ENCODE results near the gene LRMDA. TPM values are rescaled to one million over a fixed set of nuclear protein-coding genes. Genes with fewer than 3 reads are reported as not detected.

LRMDA gene
- total and polyA plus RNA-seq, 2 donors (not counting 3 experiments of a cell fraction or from before 2014, with no cell fraction given), result 9.7 to 18.0 TPM

DNA sequence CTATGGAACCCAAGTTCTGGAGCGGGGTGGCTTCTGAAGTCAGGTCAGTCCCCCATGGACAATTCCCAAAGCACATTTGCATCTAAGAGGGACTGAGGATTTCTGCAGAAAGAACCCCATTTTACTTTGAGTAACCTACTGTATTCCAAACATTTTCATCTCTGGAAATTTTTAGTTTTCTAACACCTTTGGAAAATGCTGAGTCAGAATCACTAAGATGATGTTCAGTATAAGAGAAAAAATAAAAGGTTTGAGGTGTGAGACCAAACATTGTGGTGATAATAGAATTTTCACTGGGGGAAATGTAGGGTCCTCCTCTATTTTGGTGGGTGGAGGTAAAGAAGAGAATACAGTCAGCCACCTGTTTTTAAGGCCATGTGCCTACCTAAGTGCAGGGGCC, 227.1 kb downstream of the LRMDA start:
- H3K79me2 ChIP-seq (ENCODE audit: control insufficient read depth, insufficient read depth, low read length), result no peaks in the 10 kb centered on the region
- dilution Hi-C loops (cut with MboI; ENCODE audit: extremely low pct_ligation_motif_present, low sequenced_read_pairs), result no loop called here
- TF ChIP-seq POLR2A (IDR thresholded peaks at IDR 0.05; ENCODE audit: low read depth, low read length) (no peak), FOS (IDR thresholded peaks at IDR 0.05; ENCODE audit: borderline replicate concordance, insufficient read depth, low read length) (no peak), GATA2 (IDR thresholded peaks at IDR 0.05; ENCODE audit: insufficient read depth, insufficient read length, low read depth, low read length) (no peak), POLR2AphosphoS5 (IDR thresholded peaks at IDR 0.05; ENCODE audit: insufficient read depth, low read depth, low read length) (no peak), MYC (IDR thresholded peaks at IDR 0.05; ENCODE audit: low read depth, low read length) (no peak), EZH2 (IDR thresholded peaks at IDR 0.05; ENCODE audit: borderline replicate concordance, low read depth, low read length, severe bottlenecking) (no peak), JUN (IDR thresholded peaks at IDR 0.05; ENCODE audit: borderline replicate concordance, insufficient read depth, insufficient read length, low read depth) (no peak)
- TF ChIP-seq, protein P1, sequence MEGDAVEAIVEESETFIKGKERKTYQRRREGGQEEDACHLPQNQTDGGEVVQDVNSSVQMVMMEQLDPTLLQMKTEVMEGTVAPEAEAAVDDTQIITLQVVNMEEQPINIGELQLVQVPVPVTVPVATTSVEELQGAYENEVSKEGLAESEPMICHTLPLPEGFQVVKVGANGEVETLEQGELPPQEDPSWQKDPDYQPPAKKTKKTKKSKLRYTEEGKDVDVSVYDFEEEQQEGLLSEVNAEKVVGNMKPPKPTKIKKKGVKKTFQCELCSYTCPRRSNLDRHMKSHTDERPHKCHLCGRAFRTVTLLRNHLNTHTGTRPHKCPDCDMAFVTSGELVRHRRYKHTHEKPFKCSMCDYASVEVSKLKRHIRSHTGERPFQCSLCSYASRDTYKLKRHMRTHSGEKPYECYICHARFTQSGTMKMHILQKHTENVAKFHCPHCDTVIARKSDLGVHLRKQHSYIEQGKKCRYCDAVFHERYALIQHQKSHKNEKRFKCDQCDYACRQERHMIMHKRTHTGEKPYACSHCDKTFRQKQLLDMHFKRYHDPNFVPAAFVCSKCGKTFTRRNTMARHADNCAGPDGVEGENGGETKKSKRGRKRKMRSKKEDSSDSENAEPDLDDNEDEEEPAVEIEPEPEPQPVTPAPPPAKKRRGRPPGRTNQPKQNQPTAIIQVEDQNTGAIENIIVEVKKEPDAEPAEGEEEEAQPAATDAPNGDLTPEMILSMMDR (IDR thresholded peaks at IDR 0.05; ENCODE audit: extremely low read depth in 1 of 2, insufficient read depth in 1 of 2, low read depth in 1 of 2, low read length in 2 of 2), result no peak
- TF ChIP-seq, protein P2, sequence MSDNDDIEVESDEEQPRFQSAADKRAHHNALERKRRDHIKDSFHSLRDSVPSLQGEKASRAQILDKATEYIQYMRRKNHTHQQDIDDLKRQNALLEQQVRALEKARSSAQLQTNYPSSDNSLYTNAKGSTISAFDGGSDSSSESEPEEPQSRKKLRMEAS (IDR thresholded peaks at IDR 0.05; ENCODE audit: insufficient read depth, insufficient read length), result no peak
- FAIRE-seq, result no peak
- BruUV-seq (replicated peaks), result no TSS peak
- peaks cover 21% of the 10 kb centered on the region for H3K4me1 ChIP-seq (ENCODE audit: control insufficient read depth, extremely low read depth, insufficient read depth, low read length)
- no peaks in the 10 kb centered on the region for H4K20me1 ChIP-seq (replicated peaks; ENCODE audit: control insufficient read depth, extremely low read depth, insufficient read depth, low read length)
- ChIA-PET CTCF (no interaction called here), POLR2A (no interaction called here)
- no peak overlapping the region for H3K4me3 ChIP-seq (replicated peaks in 1 of 3; ENCODE audit: insufficient read depth in 1 of 3, low read depth in 1 of 3, low read length in 3 of 3)
- H2AFZ ChIP-seq (ENCODE audit: low read depth, low read length), result no peak overlapping the region
- no peaks in the 10 kb centered on the region for H3K36me3 ChIP-seq (ENCODE audit: control insufficient read depth in 2 of 2, extremely low read depth in 1 of 2, insufficient read depth in 2 of 2, low read length in 2 of 2)
- H3K27ac ChIP-seq (ENCODE audit: insufficient read depth, low read depth, low read length), result no peak overlapping the region
- intact Hi-C loops (cut with micrococcal nuclease), result no loop called here
- H3K9me3 ChIP-seq (replicated peaks; ENCODE audit: control insufficient read depth, insufficient read depth, low read length), result no peaks in the 10 kb centered on the region
- no peak for DNase-seq (ENCODE audit: low read depth, low spot score)
- no peaks in the 10 kb centered on the region for H3K9me1 ChIP-seq (replicated peaks; ENCODE audit: control insufficient read depth, extremely low read depth, insufficient read depth, low read length)
- no peak overlapping the region for H3K4me2 ChIP-seq (ENCODE audit: insufficient read depth, low read length)
- H3K27me3 ChIP-seq (ENCODE audit: control insufficient read depth in 2 of 2, insufficient read depth in 2 of 2, low read length in 2 of 2), result peaks cover 0 to 2% of the 10 kb centered on the region in 2 experiments
- H3K9ac ChIP-seq (replicated peaks; ENCODE audit: extremely low read depth, insufficient read depth, low read length), result no peak overlapping the region
